Stomach (tissue), 9 donors: ENCODE measurements around the gene ACIN1. TPM values are rescaled to one million over a fixed set of nuclear protein-coding genes. Genes with fewer than 3 reads are reported as not detected.

ENCODE experiments used
- DNase-seq, 2 donors: peaks; one replicate each; pipeline versions ENCODE4 v3.0.0 to v3.0.0-alpha.2; 2013 to 2019
- H3K27ac ChIP-seq, 5 donors: fragments of 200-600 bp in 4 of 5; sonication (generic) in 4 of 5; one replicate each; pipeline ENCODE4 v1.5.1; 2013 to 2019; ENCODE audit warnings: mild to moderate bottlenecking in 1 of 5, moderate library complexity in 1 of 5
- H3K27me3 ChIP-seq, 3 donors: fragments of 200-600 bp; sonication (generic); one replicate each; pipeline ENCODE4 v1.5.1; 2017 to 2019; ENCODE audit warnings: mixed run types in 1 of 3
- H3K36me3 ChIP-seq, 4 donors: fragments of 200-600 bp; sonication (generic); 1 replicate in 3 of 4; 2 replicates in 1 of 4; pipeline ENCODE4 v1.5.1; 2016 to 2019
- H3K4me1 ChIP-seq, 4 donors: fragments of 200-600 bp; sonication (generic); one replicate each; pipeline ENCODE4 v1.5.1; 2016 to 2019
- H3K4me3 ChIP-seq, 4 donors: fragments of 200-600 bp; sonication (generic) in 3 of 4; one replicate each; pipeline ENCODE4 v1.5.1; 2016 to 2019; ENCODE audit warnings: mild to moderate bottlenecking in 1 of 4
- H3K9me3 ChIP-seq, 4 donors: fragments of 200-600 bp; sonication (generic); one replicate each; pipeline ENCODE4 v1.5.1; 2016 to 2019
- CTCF ChIP-seq, 7 experiments: fragments of 450-650 bp in 4 of 7; fragments of 200-600 bp in 3 of 7; sonication (generic) in 3 of 7; IDR thresholded peaks; one replicate each; pipeline ENCODE4 v1.5.1; 2016 to 2019; ENCODE audit warnings: antibody characterized with exemption in 7 of 7, control low read depth in 2 of 7, mild to moderate bottlenecking in 1 of 7
- EP300 ChIP-seq: sonication (generic); formaldehyde crosslinking; IDR thresholded peaks from one replicate; pipeline ENCODE4 v1.6.1; 2017; ENCODE audit warnings: antibody characterized with exemption
- POLR2A ChIP-seq, 4 donors: fragments of 450-650 bp; IDR thresholded peaks; one replicate each; pipeline ENCODE4 v1.6.1; 2016; ENCODE audit warnings: antibody characterized with exemption in 4 of 4, control low read depth in 2 of 4, mild to moderate bottlenecking in 1 of 4, moderate library complexity in 1 of 4
- POLR2AphosphoS5 ChIP-seq, 3 donors: sonication (generic); formaldehyde crosslinking; IDR thresholded peaks; one replicate each; pipeline ENCODE4 v1.6.1; 2016; ENCODE audit warnings: antibody characterized with exemption in 3 of 3
- WGBS, 5 donors: extraction: QIAGEN DNeasy Blood & Tissue Kit in 3 of 5; methylation state at CpG; one replicate each; pipeline versions ENCODE4 v1.1.5 to v1.1.7; 2013 to 2018; 5-methylcytosine and 5-hydroxymethylcytosine counted together
- intact Hi-C: fragments of 100-400 bp; cut with DNase I; formaldehyde crosslinking; loops from one replicate; pipeline ENCODE4 v1.15.1; 2023; ENCODE audit warnings: low total_unique reads
- polyA plus RNA-seq, 3 donors: library from polyadenylated mRNA; stranded (reverse); fragments of 200-250 nt; gene quantifications; one replicate each; pipeline ENCODE4 v1.2.3, GENCODE V29; 2013
- total RNA-seq, 5 donors: library from RNA; depleted of rRNA; stranded (reverse); fragments of >200 nt; gene quantifications; one replicate each; pipeline versions ENCODE4 v1.1.0 to v1.2.3, GENCODE V29; 2014 to 2016
- donor health status: healthy with polysubstance abuse.
- donor health status: Bipolar disorder and iron deficiency.
- donor health status: healthy.

ACIN1 gene
- total and polyA plus RNA-seq, 8 donors = 37.1 to 232 (median 117) TPM

GRCh38 chr14:23045419-23046357 is 49.2 kb downstream of the ACIN1 start:
- peak overlapping the region in 2 of 5 donors; percentile 0 to 27 for H3K27ac ChIP-seq
- 62 to 78% (median 64%) methylated on average over 13 of the region's 13 CpGs for WGBS, 5 donors
- no peak overlapping the region for H3K4me3 ChIP-seq
- no peaks in the 10 kb centered on the region for H3K36me3 ChIP-seq
- TF ChIP-seq CTCF (IDR thresholded peaks at IDR 0.05) (no peak), EP300 (no peak), POLR2A (IDR thresholded peaks at IDR 0.05) (no peak), POLR2AphosphoS5 (IDR thresholded peaks at IDR 0.05) (no peak)
- peaks cover 0 to 12% (median 0%) of the 10 kb centered on the region in 3 donors for H3K27me3 ChIP-seq
- peaks cover 0 to 18% (median 8%) of the 10 kb centered on the region in 4 donors for H3K4me1 ChIP-seq
- no peaks in the 10 kb centered on the region for H3K9me3 ChIP-seq
- peak in 1 of 2 donors; percentile 39 for DNase-seq
- intact Hi-C loops = no loop called here

- Histone ChIP-seq H3K4me3 (no peak overlapping the region), H3K27ac (peak overlapping the region in 1 of 5 donors; percentile 27), H3K4me1 (peaks cover 0 to 18% (median 8%) of the 10 kb centered on the region in 4 donors), H3K27me3 (peaks cover 0 to 12% (median 0%) of the 10 kb centered on the region in 3 donors), H3K9me3 (no peaks in the 10 kb centered on the region), H3K36me3 (no peaks in the 10 kb centered on the region)
- TF ChIP-seq EP300 (no peak), POLR2A (IDR thresholded peaks at IDR 0.05) (no peak), POLR2AphosphoS5 (IDR thresholded peaks at IDR 0.05) (no peak), CTCF (IDR thresholded peaks at IDR 0.05) (no peak)
- intact Hi-C loops = no loop called here
- 38 to 61% (median 57%) methylated on average over 8 of the region's 8 CpGs for WGBS, 5 donors
- DNase-seq = peak; percentile 9 to 59
Measured at GRCh38 chr14:23044840-23045239, 50.1 kb downstream of the ACIN1 start.

- peak in 1 of 2 donors; percentile 45 for DNase-seq
- WGBS, 5 donors = 73 to 94% (median 88%) methylated on average over 3 of the region's 3 CpGs
- Histone ChIP-seq H3K27ac (no peak overlapping the region), H3K4me1 (peaks cover 0 to 18% (median 8%) of the 10 kb centered on the region in 4 donors), H3K36me3 (no peaks in the 10 kb centered on the region), H3K9me3 (no peaks in the 10 kb centered on the region), H3K4me3 (no peak overlapping the region), H3K27me3 (peaks cover 0 to 12% (median 0%) of the 10 kb centered on the region in 3 donors)
- intact Hi-C loops = no loop called here
- no peak for TF ChIP-seq POLR2AphosphoS5 (IDR thresholded peaks at IDR 0.05)
- TF ChIP-seq CTCF (IDR thresholded peaks at IDR 0.05) = no peak
- TF ChIP-seq EP300 = no peak
- TF ChIP-seq POLR2A (IDR thresholded peaks at IDR 0.05) = no peak
Measured at GRCh38 chr14:23043754-23044153, 51.2 kb downstream of the ACIN1 start.

- peak in 1 of 2 donors; percentile 6 for DNase-seq
- Histone ChIP-seq H3K27me3 (peaks cover 0 to 10% (median 0%) of the 10 kb centered on the region in 3 donors), H3K4me1 (peaks cover 0 to 18% (median 8%) of the 10 kb centered on the region in 4 donors), H3K36me3 (no peaks in the 10 kb centered on the region), H3K4me3 (no peak overlapping the region), H3K9me3 (no peaks in the 10 kb centered on the region), H3K27ac (no peak overlapping the region)
- 74 to 90% (median 83%) methylated on average over 5 to 6 of the region's 6 CpGs for WGBS, 5 donors
- TF ChIP-seq POLR2AphosphoS5 (IDR thresholded peaks at IDR 0.05) = no peak
- TF ChIP-seq CTCF (IDR thresholded peaks at IDR 0.05) = no peak
- TF ChIP-seq EP300 = no peak
- TF ChIP-seq POLR2A (IDR thresholded peaks at IDR 0.05) = no peak
- intact Hi-C loops = no loop called here
Measured at GRCh38 chr14:23043145-23043544, 51.8 kb downstream of the ACIN1 start.
